Kidney (tissue), 22 donors: ENCODE data around the gene PSG5. TPM values are rescaled to one million over a fixed set of nuclear protein-coding genes. Genes with fewer than 3 reads are reported as not detected.
"Not testable (repeated sequence)": the region's sequence is repeated elsewhere in the genome, so short reads cannot be mapped to it uniquely, and the experiment has no call there.

Source experiments
- DNase-seq, 5 donors: peaks; one replicate each; pipeline ENCODE4 v3.0.0-alpha.2; 2013 to 2020
- FAIRE-seq: peaks from 2 replicates; lab custom pipeline; 2012; peaks lifted over from hg19 to GRCh38; lab: Jason Lieb, UNC
- H3K27ac ChIP-seq, 2 donors: one replicate each; pipeline ENCODE4 v1.7.0; 2013; ENCODE audit warnings: low read depth in 2 of 2, low read length in 2 of 2, inconsistent platforms in 1 of 2
- H3K27me3 ChIP-seq: one replicate; pipeline ENCODE4 v1.7.1; 2013; ENCODE audit warnings: low read length, inconsistent platforms; ENCODE audit not compliant: control insufficient read depth, insufficient read depth
- H3K36me3 ChIP-seq, 3 donors: one replicate each; pipeline versions ENCODE4 v1.7.0 to v1.7.1; 2013; ENCODE audit warnings: low read length in 3 of 3, control low read depth in 1 of 3, inconsistent platforms in 1 of 3; ENCODE audit not compliant: insufficient read depth in 3 of 3, control insufficient read depth in 2 of 3
- H3K4me1 ChIP-seq, 3 donors: one replicate each; pipeline versions ENCODE4 v1.7.0 to v1.7.1; 2013; ENCODE audit warnings: low read length in 3 of 3, inconsistent platforms in 1 of 3, low read depth in 1 of 3; ENCODE audit not compliant: control insufficient read depth in 2 of 3, insufficient read depth in 2 of 3
- H3K4me3 ChIP-seq, 3 donors: one replicate each; pipeline versions ENCODE4 v1.7.0 to v1.8.1; 2013; ENCODE audit warnings: low read length in 3 of 3, control low read depth in 1 of 3, inconsistent platforms in 1 of 3
- H3K9ac ChIP-seq, 3 donors: one replicate each; pipeline versions ENCODE4 v1.7.0 to v1.7.1; 2013; ENCODE audit warnings: low read length in 3 of 3, control low read depth in 1 of 3, inconsistent platforms in 1 of 3
- H3K9me3 ChIP-seq, 3 donors: one replicate each; pipeline versions ENCODE4 v1.7.0 to v1.7.1; 2013; ENCODE audit warnings: low read length in 3 of 3, control low read depth in 1 of 3, inconsistent platforms in 1 of 3; ENCODE audit not compliant: control insufficient read depth in 2 of 3, insufficient read depth in 1 of 3
- CTCF ChIP-seq: IDR thresholded peaks from 3 replicates; pipeline ENCODE4 v1.5.1; 2012; ENCODE audit warnings: mild to moderate bottlenecking, moderate library complexity, borderline replicate concordance; ENCODE audit not compliant: insufficient read depth; ENCODE audit errors: extremely low read depth
- intact Hi-C: fragments of 100-400 bp; cut with DNase I; formaldehyde crosslinking; loops from one replicate; pipeline ENCODE4 v1.11.1; 2022
- long read RNA-seq, 10 donors: library from polyadenylated mRNA in 1 of 10; unstranded in 1 of 10; transcript quantifications; one replicate each; pipeline ENCODE4 v2.0.0 and lab custom pipeline, GENCODE V29; 2021 to 2026
- polyA plus RNA-seq: library from polyadenylated mRNA; stranded (reverse); fragments of 350-450 nt; fragmentation: Illumina TruSeq; extraction: RNeasy Lipid Tissue Mini Kit (QIAGEN cat#74804); gene quantifications from one replicate; pipeline ENCODE4 v1.2.3, GENCODE V29; 2014; ENCODE audit warnings: low read depth, low replicate concordance; ENCODE audit not compliant: insufficient read depth
- total RNA-seq: library from RNA; stranded (reverse); fragmentation: NEBNext Ultra II Directional; extraction: Animal tissue kit (Norgen Biotek cat#: 25700); gene quantifications from one replicate; pipeline ENCODE4 v1.2.1, GENCODE V29; 2021
- donor health status: control.
- donor health status: control.
- donor health status: control.
- donor health status: control.
- donor health status: control.
- donor health status: DM: yes; HTN: yes; CAD: no.
- donor health status: Normal renal cell carcinoma (clear cell type).

PSG5 gene
- not detected for total RNA-seq
- not detected for polyA plus RNA-seq
- long read RNA-seq, donor 1, result 0 reads
- long read RNA-seq, donor 2, result 0 reads
- long read RNA-seq, donor 3, result 0 reads
- long read RNA-seq, donor 4, result 0 reads
- long read RNA-seq, donor 5, result 0 reads
- long read RNA-seq, donor 6, partial matches to known transcripts, result 0 of 1 reads
- long read RNA-seq, donor 6, other reads (novel, unspliced or antisense), result 0 of 1 reads
- long read RNA-seq, donor 7, result 0 reads
- long read RNA-seq, donor 8, result 0 reads
- long read RNA-seq, donor 9, result 0 reads
- long read RNA-seq, donor 10, partial matches to known transcripts, result 0 of 4 reads
- long read RNA-seq, donor 10, other reads (novel, unspliced or antisense), result 0 of 4 reads

GRCh38 chr19:43186311-43186935 is at the start of gene PSG5:
Gene PSG5 (minus strand): TSS chr19:43186536. CDS start chr19:43186405, 131 bp downstream.
- H3K9me3 ChIP-seq, H3K36me3 ChIP-seq, H3K9ac ChIP-seq, H3K27ac ChIP-seq, H3K4me1 ChIP-seq, DNase-seq, FAIRE-seq, intact Hi-C loops, H3K4me3 ChIP-seq, H3K27me3 ChIP-seq: not testable (repeated sequence)

GRCh38 chr19:43235686-43236085 is 49.4 kb upstream of the PSG5 start:
- H3K4me1 ChIP-seq, H3K9ac ChIP-seq, H3K36me3 ChIP-seq, H3K4me3 ChIP-seq, H3K9me3 ChIP-seq, DNase-seq, H3K27me3 ChIP-seq, intact Hi-C loops, H3K27ac ChIP-seq, FAIRE-seq: not testable (repeated sequence)

GRCh38 chr19:43229315-43229714 is 43.0 kb upstream of the PSG5 start:
- Histone ChIP-seq H3K9me3 (peaks cover 0 to 19% (median 0%) of the 10 kb centered on the region in 3 donors), H3K4me1 (no peaks in the 10 kb centered on the region), H3K9ac (no peak overlapping the region), H3K27me3 (no peaks in the 10 kb centered on the region), H3K36me3 (no peaks in the 10 kb centered on the region), H3K27ac (no peak overlapping the region), H3K4me3 (no peak overlapping the region)
- DNase-seq (no peak), FAIRE-seq (no peak)
- TF ChIP-seq CTCF, result no peak
- intact Hi-C loops, result no loop called here

GRCh38 chr19:43228730-43229129 is 42.4 kb upstream of the PSG5 start:
- H3K36me3 ChIP-seq, H3K9ac ChIP-seq, H3K4me1 ChIP-seq, H3K27ac ChIP-seq, H3K4me3 ChIP-seq, FAIRE-seq, intact Hi-C loops, H3K27me3 ChIP-seq: not testable (repeated sequence)
- DNase-seq, result peak in 2 of 5 donors; percentile 2 to 8
- H3K9me3 ChIP-seq, result peaks cover 0 to 19% (median 0%) of the 10 kb centered on the region in 3 donors

GRCh38 chr19:43226986-43227385 is 40.6 kb upstream of the PSG5 start:
- FAIRE-seq, H3K27ac ChIP-seq, H3K27me3 ChIP-seq, H3K9ac ChIP-seq, H3K36me3 ChIP-seq, DNase-seq, intact Hi-C loops, H3K4me1 ChIP-seq, H3K4me3 ChIP-seq: not testable (repeated sequence)
- H3K9me3 ChIP-seq, result peaks cover 0 to 19% (median 0%) of the 10 kb centered on the region in 3 donors
